ELF-1 (cell line): Measurements from ENCODE around the gene SLC16A3.
"Not testable (repeated sequence)": the region's sequence is repeated elsewhere in the genome, so short reads cannot be mapped to it uniquely, and the experiment has no call there.

Experiments used
- DNase-seq: peaks from one replicate; pipeline ENCODE4 v3.0.0-alpha.2; 2016; ENCODE audit warnings: low read depth, low spot score

The SLC16A3 gene

GRCh38 chr17:82246365-82247181, 17.7 kb downstream of the SLC16A3 start:
- no peak for DNase-seq

- no peak for DNase-seq
These were observed 18.5 kb downstream of the SLC16A3 start for GRCh38 chr17:82247182-82247823.

- DNase-seq: no peak
These were observed 19.2 kb downstream of the SLC16A3 start for GRCh38 chr17:82247856-82248671.

GRCh38 chr17:82248815-82249674, 20.2 kb downstream of the SLC16A3 start:
- DNase-seq: no peak

- no peak for DNase-seq
These were observed 21.2 kb downstream of the SLC16A3 start for GRCh38 chr17:82249896-82250581.

GRCh38 chr17:82250868-82251500, 22.1 kb downstream of the SLC16A3 start:
- no peak for DNase-seq

- DNase-seq: no peak
These were observed 23.8 kb downstream of the SLC16A3 start for GRCh38 chr17:82252511-82253178.

GRCh38 chr17:82253179-82253544, 24.3 kb downstream of the SLC16A3 start:
- DNase-seq: no peak

GRCh38 chr17:82254096-82254495, 25.3 kb downstream of the SLC16A3 start:
- not testable (repeated sequence) for DNase-seq

GRCh38 chr17:82254746-82255145, 25.9 kb downstream of the SLC16A3 start:
- DNase-seq: not testable (repeated sequence)

- DNase-seq: no peak
These were observed 26.6 kb downstream of the SLC16A3 start for GRCh38 chr17:82255402-82255972.

GRCh38 chr17:82256242-82256885, 27.5 kb downstream of the SLC16A3 start:
- no peak for DNase-seq

GRCh38 chr17:82257473-82257872, 28.6 kb downstream of the SLC16A3 start:
- DNase-seq: peak; percentile 71

GRCh38 chr17:82258555-82258954, 29.7 kb downstream of the SLC16A3 start:
- DNase-seq: no peak

- not testable (repeated sequence) for DNase-seq
These were observed 31.4 kb downstream of the SLC16A3 start for GRCh38 chr17:82259972-82260961.

GRCh38 chr17:82262344-82262743, 33.5 kb downstream of the SLC16A3 start:
- no peak for DNase-seq

- DNase-seq: no peak
These were observed 34.8 kb downstream of the SLC16A3 start for GRCh38 chr17:82263641-82264040.

GRCh38 chr17:82266142-82266541, 37.3 kb downstream of the SLC16A3 start:
- DNase-seq: no peak
